ENCODE data around the gene SAG. TPM values are rescaled to one million over a fixed set of nuclear protein-coding genes. Genes with fewer than 3 reads are reported as not detected.

SAG gene
- total RNA-seq, 4 donors from 2014 or later, result not detected

- no peak overlapping the region for H3K4me3 ChIP-seq (ENCODE audit: low read depth, poor library complexity, severe bottlenecking)
- intact Hi-C loops (cut with DNase I; ENCODE audit: low total_unique reads), result no loop called here
- WGBS, 2 donors, result 85 to 86% methylated on average over 4 of the region's 4 CpGs
- TF ChIP-seq CTCF (IDR thresholded peaks at IDR 0.05), result no peak
- no peak for TF ChIP-seq POLR2A (IDR thresholded peaks at IDR 0.05)
- no peak for DNase-seq (ENCODE audit: low spot score in 2 of 2)
Observed at GRCh38 chr2:233270951-233271350, 36.7 kb upstream of the SAG start.

GRCh38 chr2:233271693-233272092 lies 35.9 kb upstream of the SAG start:
- TF ChIP-seq CTCF (IDR thresholded peaks at IDR 0.05) (no peak), POLR2A (IDR thresholded peaks at IDR 0.05) (no peak)
- DNase-seq (ENCODE audit: low spot score in 2 of 2), result no peak
- 74 to 94% methylated on average over 2 of the region's 2 CpGs for WGBS, 2 donors
- H3K4me3 ChIP-seq (ENCODE audit: low read depth, poor library complexity, severe bottlenecking), result no peak overlapping the region
- intact Hi-C loops (cut with DNase I; ENCODE audit: low total_unique reads), result no loop called here

DNA sequence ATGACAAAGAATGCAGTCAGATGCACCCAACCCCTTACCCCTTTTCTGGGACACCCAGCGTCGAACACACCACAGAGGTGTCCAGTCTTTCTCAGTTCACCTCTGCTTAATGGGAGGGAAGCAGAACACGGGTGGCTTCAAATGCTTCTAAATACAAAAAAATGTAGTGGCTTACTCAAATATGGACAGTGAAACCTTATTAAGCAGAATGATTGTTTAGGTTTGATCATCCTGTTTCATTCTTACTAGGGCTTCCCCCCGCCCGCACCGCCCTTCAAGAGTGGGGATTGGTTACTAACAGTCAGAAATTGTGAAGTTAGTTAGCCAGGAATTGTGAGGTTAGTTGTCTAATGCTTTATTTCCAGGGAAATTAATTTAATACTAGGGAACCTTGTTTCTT lies 34.5 kb upstream of the SAG start:
- DNase-seq (ENCODE audit: low spot score in 2 of 2), result peak in 1 of 2 donors; percentile 29
- 90 to 95% methylated on average over 6 of the region's 6 CpGs for WGBS, 2 donors
- no peak for TF ChIP-seq POLR2A (IDR thresholded peaks at IDR 0.05)
- TF ChIP-seq CTCF (IDR thresholded peaks at IDR 0.05), result no peak
- intact Hi-C loops (cut with DNase I; ENCODE audit: low total_unique reads), result no loop called here
- no peak overlapping the region for H3K4me3 ChIP-seq (ENCODE audit: low read depth, poor library complexity, severe bottlenecking)

GRCh38 chr2:233275223-233275622 lies 32.4 kb upstream of the SAG start:
- TF ChIP-seq CTCF (IDR thresholded peaks at IDR 0.05) (no peak), POLR2A (IDR thresholded peaks at IDR 0.05) (no peak)
- WGBS, 2 donors, result 81 to 93% methylated on average over 4 of the region's 4 CpGs
- peak in 1 of 2 donors; percentile 29 for DNase-seq (ENCODE audit: low spot score in 2 of 2)
- intact Hi-C loops (cut with DNase I; ENCODE audit: low total_unique reads), result no loop called here
- no peak overlapping the region for H3K4me3 ChIP-seq (ENCODE audit: low read depth, poor library complexity, severe bottlenecking)

GRCh38 chr2:233278921-233279320 lies 28.7 kb upstream of the SAG start:
- no peak overlapping the region for H3K4me3 ChIP-seq (ENCODE audit: low read depth, poor library complexity, severe bottlenecking)
- WGBS, 2 donors, result 93 to 99% methylated on average over 2 of the region's 2 CpGs
- DNase-seq (ENCODE audit: low spot score in 2 of 2), result peak in 1 of 2 donors; percentile 46
- intact Hi-C loops (cut with DNase I; ENCODE audit: low total_unique reads), result no loop called here
- TF ChIP-seq POLR2A (IDR thresholded peaks at IDR 0.05) (no peak), CTCF (IDR thresholded peaks at IDR 0.05) (no peak)

DNA sequence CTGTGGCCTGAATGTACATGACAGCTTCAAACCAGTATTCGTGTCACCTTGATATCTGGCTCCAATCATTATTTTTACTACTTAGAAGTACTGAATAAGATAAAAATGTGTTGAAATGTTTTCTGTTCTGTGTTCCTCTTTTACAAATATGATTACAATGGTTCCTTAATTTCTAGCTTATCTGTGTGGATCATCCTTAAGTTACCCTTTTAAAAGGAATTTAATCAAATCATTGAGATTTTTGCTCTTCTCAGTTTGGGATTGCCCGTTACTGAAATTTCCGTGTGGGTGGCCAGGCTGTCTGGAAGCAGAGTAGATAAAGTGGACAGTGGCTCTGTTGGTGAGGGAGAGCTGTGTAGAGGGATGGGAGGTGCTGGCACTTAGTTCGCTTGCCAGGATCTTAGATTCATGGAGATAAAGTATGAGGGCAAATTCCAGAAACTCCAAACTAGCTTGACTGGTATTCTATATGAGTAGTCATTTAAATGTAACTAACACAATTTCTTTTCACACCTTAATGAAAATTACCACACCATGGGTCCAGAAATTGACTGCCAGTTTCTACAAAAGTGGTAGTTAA lies 27.4 kb upstream of the SAG start:
- 80 to 81% methylated on average over 4 of the region's 4 CpGs for WGBS, 2 donors
- no peak overlapping the region for H3K4me3 ChIP-seq (ENCODE audit: low read depth, poor library complexity, severe bottlenecking)
- intact Hi-C loops (cut with DNase I; ENCODE audit: low total_unique reads), result no loop called here
- peak in 1 of 2 donors; percentile 6 for DNase-seq (ENCODE audit: low spot score in 2 of 2)
- no peak for TF ChIP-seq CTCF (IDR thresholded peaks at IDR 0.05)

Data from lower leg skin (tissue), 4 donors.